PC-9 (cell line): Measurements from ENCODE around the gene VAT1. TPM values are rescaled to one million over a fixed set of nuclear protein-coding genes. Genes with fewer than 3 reads are reported as not detected.

Experiments used
- BruUV-seq: library from RNA; stranded (reverse); fragments of 400-500 nt; replicated peaks from 2 replicates; lab custom pipeline; 2021; lab: Mats Ljungman, UMichigan
- CTCF ChIA-PET: fragments of 300-600 bp; sonication (Branson Sonifier 250); formaldehyde crosslinking; loops from one replicate; lab custom pipeline; 2022; ENCODE audit warnings: antibody characterized with exemption; lab: Charles Lee
- POLR2A ChIA-PET: fragments of 300-600 bp; sonication (Branson Sonifier 250); formaldehyde crosslinking; loops from one replicate; lab custom pipeline; 2022; ENCODE audit warnings: antibody characterized with exemption; ENCODE audit not compliant: unreplicated experiment; lab: Charles Lee
- DNase-seq, 2 experiments: peaks; one replicate each; pipeline versions ENCODE4 v3.0.0 to v3.0.0-alpha.2; 2015 to 2022; ENCODE audit warnings: mixed read lengths in 1 of 2
- H2AFZ ChIP-seq: fragments of 200-600 bp; sonication (generic); 2 replicates; pipeline ENCODE4 v1.8.1; 2017; ENCODE audit warnings: antibody characterized with exemption
- H3F3A ChIP-seq: fragments of 200-600 bp; sonication (generic); 2 replicates; pipeline ENCODE4 v1.8.1; 2017; ENCODE audit warnings: antibody characterized with exemption, mild to moderate bottlenecking, low read depth; ENCODE audit not compliant: insufficient read depth
- H3K27ac ChIP-seq: fragments of 200-600 bp; sonication (generic); 2 replicates; pipeline ENCODE4 v1.6.1; 2016; ENCODE audit warnings: mixed run types
- H3K27me3 ChIP-seq: fragments of 200-600 bp; sonication (generic); 2 replicates; pipeline ENCODE4 v1.6.1; 2016; ENCODE audit warnings: low read depth, mixed run types; ENCODE audit not compliant: insufficient read depth
- H3K36me3 ChIP-seq: fragments of 200-600 bp; sonication (generic); 2 replicates; pipeline ENCODE4 v1.6.1; 2016; ENCODE audit warnings: low read depth, mixed run types
- H3K4me1 ChIP-seq: fragments of 200-600 bp; sonication (generic); replicated peaks from 2 replicates; pipeline ENCODE4 v1.6.1; 2016; ENCODE audit warnings: mixed run types; ENCODE audit not compliant: insufficient read depth
- H3K4me2 ChIP-seq: fragments of 200-600 bp; sonication (generic); 2 replicates; pipeline ENCODE4 v1.6.1; 2017; ENCODE audit warnings: mixed run types
- H3K4me3 ChIP-seq: fragments of 200-600 bp; sonication (generic); 2 replicates; pipeline ENCODE4 v1.6.1; 2016; ENCODE audit warnings: mixed run types
- H3K79me2 ChIP-seq: fragments of 200-600 bp; sonication (generic); 2 replicates; pipeline ENCODE4 v1.6.1; 2017; ENCODE audit warnings: low read depth, mixed run types
- H3K9me2 ChIP-seq: fragments of 200-600 bp; sonication (generic); 2 replicates; pipeline ENCODE4 v1.8.1; 2017; ENCODE audit warnings: mild to moderate bottlenecking; ENCODE audit not compliant: insufficient read depth
- H3K9me3 ChIP-seq: fragments of 200-600 bp; sonication (generic); 2 replicates; pipeline ENCODE4 v1.8.1; 2016; ENCODE audit warnings: low read depth; ENCODE audit not compliant: insufficient read depth
- H4K20me1 ChIP-seq: fragments of 200-600 bp; sonication (generic); 2 replicates; pipeline ENCODE4 v1.8.1; 2017; ENCODE audit not compliant: insufficient read depth
- CTCF ChIP-seq: fragments of 200-600 bp; sonication (generic); conservative IDR thresholded peaks from 2 replicates; pipeline ENCODE4 v1.6.1; 2017; ENCODE audit warnings: mixed run types, antibody characterized with exemption, mild to moderate bottlenecking, moderate library complexity
- EZH2 ChIP-seq: fragments of 200-600 bp; sonication (generic); IDR thresholded peaks from 2 replicates; pipeline ENCODE4 v1.8.0; 2017; ENCODE audit warnings: antibody characterized with exemption, low read depth
- intact Hi-C: fragments of 100-400 bp; cut with micrococcal nuclease; formaldehyde crosslinking; loops from one replicate; pipeline ENCODE4 v1.10.0; 2022; ENCODE audit not compliant: unreplicated experiment
- total RNA-seq: library from RNA; stranded (reverse); gene quantifications from 2 replicates; pipeline ENCODE4 v1.2.3, GENCODE V29; 2021

The VAT1 gene
- total RNA-seq, 1 experiment from 2014 or later, result 220 TPM

- no peak overlapping the region for H3K4me3 ChIP-seq
- CTCF ChIA-PET, result no interaction called here
- H3K9me2 ChIP-seq, result no peaks in the 10 kb centered on the region
- H3K9me3 ChIP-seq, result no peaks in the 10 kb centered on the region
- H4K20me1 ChIP-seq, result no peaks in the 10 kb centered on the region
- DNase-seq, result no peak
- no peak overlapping the region for H3K27ac ChIP-seq
- H3K4me1 ChIP-seq, result no peaks in the 10 kb centered on the region
- no peaks in the 10 kb centered on the region for H3K27me3 ChIP-seq
- POLR2A ChIA-PET, result no interaction called here
- no TSS peak for BruUV-seq
- H3K4me2 ChIP-seq, result no peak overlapping the region
- no peaks in the 10 kb centered on the region for H3K36me3 ChIP-seq
- intact Hi-C loops, result no loop called here
- no peak for TF ChIP-seq CTCF
- no peak for TF ChIP-seq EZH2
- peaks cover 7% of the 10 kb centered on the region; the same call in 1 of the 2 replicates for H3F3A ChIP-seq
- H3K79me2 ChIP-seq, result no peaks in the 10 kb centered on the region
- no peak overlapping the region for H2AFZ ChIP-seq
Observed at GRCh38 chr17:43031666-43032065, 9.5 kb upstream of the VAT1 start.

GRCh38 chr17:43030137-43030767 lies 8.1 kb upstream of the VAT1 start:
- CTCF ChIA-PET, result no interaction called here
- intact Hi-C loops, result no loop called here
- POLR2A ChIA-PET, result interaction anchor here (0.5 to 0.6 kb wide), 2 partner anchors 331 to 1195 kb away, joined by 3 to 7 read pairs; no protein-coding TSS in a partner anchor

GRCh38 chr17:43028221-43028861 lies 6.2 kb upstream of the VAT1 start:
- H2AFZ ChIP-seq, result no peak overlapping the region
- no peaks in the 10 kb centered on the region for H3K36me3 ChIP-seq
- no peak overlapping the region for H3K4me2 ChIP-seq
- no peaks in the 10 kb centered on the region for H3K9me2 ChIP-seq
- no peak overlapping the region for H3K27ac ChIP-seq
- no peak for DNase-seq
- POLR2A ChIA-PET, result no interaction called here
- H3K4me1 ChIP-seq, result no peaks in the 10 kb centered on the region
- H3K79me2 ChIP-seq, result no peaks in the 10 kb centered on the region
- H3F3A ChIP-seq, result peaks cover 17% of the 10 kb centered on the region; the same call in 1 of the 2 replicates
- TF ChIP-seq EZH2, result no peak
- no peak for TF ChIP-seq CTCF
- CTCF ChIA-PET, result interaction anchor here (0.6 kb wide), 1 partner anchor 310 kb away, joined by 3 read pairs; no protein-coding TSS in a partner anchor
- H3K4me3 ChIP-seq, result no peak overlapping the region
- H4K20me1 ChIP-seq, result no peaks in the 10 kb centered on the region
- no peaks in the 10 kb centered on the region for H3K9me3 ChIP-seq
- H3K27me3 ChIP-seq, result no peaks in the 10 kb centered on the region
- no TSS peak for BruUV-seq
- intact Hi-C loops, result no loop called here

More at GRCh38 chr17:43030137-43030767, 8.1 kb upstream of the VAT1 start:
- Histone ChIP-seq H2AFZ (no peak overlapping the region), H3K4me2 (no peak overlapping the region), H3K27me3 (no peaks in the 10 kb centered on the region), H3F3A (peaks cover 17% of the 10 kb centered on the region; the same call in 1 of the 2 replicates), H3K27ac (no peak overlapping the region), H3K9me2 (no peaks in the 10 kb centered on the region), H3K4me1 (no peaks in the 10 kb centered on the region), H4K20me1 (no peaks in the 10 kb centered on the region), H3K4me3 (no peak overlapping the region), H3K9me3 (no peaks in the 10 kb centered on the region), H3K79me2 (no peaks in the 10 kb centered on the region), H3K36me3 (no peaks in the 10 kb centered on the region)
- BruUV-seq, result no TSS peak
- no peak for TF ChIP-seq EZH2
- no peak for TF ChIP-seq CTCF
- DNase-seq, result no peak
